HL-60/S4 treated with phorbol 12-myristate 13-acetate at 8.2 ng/mL for 4 days and 3 days (cell line): ENCODE measurements around the gene CNEP1R1.
"Not testable (repeated sequence)": the region's sequence is repeated elsewhere in the genome, so short reads cannot be mapped to it uniquely, and the experiment has no call there.

Experiments used
- in situ Hi-C: fragments of 300-500 bp; cut with MboI; formaldehyde crosslinking; loops from 2 replicates; pipeline ENCODE4 v1.15.0; 2022; ENCODE audit warnings: low sequenced_read_pairs

Gene CNEP1R1

DNA sequence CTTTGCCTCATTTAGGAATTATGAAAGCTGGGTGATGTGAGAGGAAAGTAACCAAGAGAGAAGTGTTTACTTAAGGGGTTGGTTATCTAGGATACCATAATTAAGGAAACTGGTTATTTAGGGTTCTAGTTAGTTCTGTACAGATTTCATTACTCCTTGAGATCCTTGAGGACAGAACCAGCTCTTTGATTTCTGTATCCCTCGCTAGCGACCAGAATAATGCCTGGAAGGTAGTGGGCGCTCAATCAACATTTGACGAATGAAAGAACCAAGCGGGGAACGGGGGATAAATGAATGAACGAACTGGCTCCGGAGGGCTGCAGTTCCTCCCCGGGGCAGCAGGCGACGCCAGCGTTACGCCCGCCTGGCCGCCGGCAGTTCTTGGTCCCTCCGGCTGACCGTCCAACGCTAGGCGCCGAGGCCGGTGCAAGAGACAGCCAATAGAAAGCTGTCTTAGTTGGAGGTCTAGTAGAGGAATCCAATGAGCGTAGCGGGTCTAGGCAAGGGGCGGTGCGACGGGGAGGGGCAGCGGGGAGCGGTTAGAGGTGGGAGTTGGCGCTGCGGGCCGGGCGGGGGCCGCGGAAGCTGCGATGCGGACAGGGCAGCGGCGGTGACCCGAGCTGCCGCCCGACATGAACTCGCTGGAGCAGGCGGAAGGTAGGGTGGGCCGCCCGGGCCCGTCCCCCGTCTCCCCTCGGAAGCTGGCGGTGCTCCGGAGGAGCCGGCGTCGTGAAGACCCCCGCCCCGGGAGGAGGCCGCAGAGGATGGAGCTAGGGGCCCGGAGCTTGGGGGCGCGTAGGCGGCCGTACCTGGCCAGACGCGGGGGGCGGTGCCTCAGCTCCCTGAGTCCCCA lies at the start of gene CNEP1R1:
CNEP1R1 (plus strand) TSS at position 542 of the 853 bp plus-strand sequence; CDS start at position 633, 91 bp downstream.
- in situ Hi-C loops, result loop anchor here (10.0 kb wide), 1 partner anchor 190 kb away; no protein-coding TSS in a partner anchor

- in situ Hi-C loops, result no loop called here
Measured at GRCh38 chr16:49977427-49977826, 47.6 kb upstream of the CNEP1R1 start.

- in situ Hi-C loops, result no loop called here
Measured at GRCh38 chr16:49978569-49979326, 46.3 kb upstream of the CNEP1R1 start.

- in situ Hi-C loops, result no loop called here
Measured at GRCh38 chr16:49980166-49980565, 44.9 kb upstream of the CNEP1R1 start.

GRCh38 chr16:49986351-49987124 lies 38.5 kb upstream of the CNEP1R1 start:
- in situ Hi-C loops, result no loop called here

DNA sequence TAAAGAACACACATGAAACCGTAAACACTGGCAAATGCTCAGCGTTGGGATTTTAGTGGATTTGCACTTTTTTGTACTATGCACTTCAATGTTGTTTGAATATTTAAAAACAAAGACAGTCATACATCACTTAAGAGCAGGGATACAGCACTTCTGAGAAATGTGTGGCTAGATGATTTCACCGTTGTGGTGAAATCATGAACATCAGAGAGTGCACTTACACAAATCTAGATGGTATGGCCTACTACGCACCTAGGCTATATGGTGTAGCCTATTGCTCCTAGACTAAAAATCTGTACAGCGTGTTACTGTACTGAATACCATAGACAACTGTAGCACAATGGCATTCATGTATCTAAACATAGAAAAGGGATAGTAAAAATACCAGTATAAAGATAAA lies 37.6 kb upstream of the CNEP1R1 start:
- in situ Hi-C loops, result no loop called here

DNA sequence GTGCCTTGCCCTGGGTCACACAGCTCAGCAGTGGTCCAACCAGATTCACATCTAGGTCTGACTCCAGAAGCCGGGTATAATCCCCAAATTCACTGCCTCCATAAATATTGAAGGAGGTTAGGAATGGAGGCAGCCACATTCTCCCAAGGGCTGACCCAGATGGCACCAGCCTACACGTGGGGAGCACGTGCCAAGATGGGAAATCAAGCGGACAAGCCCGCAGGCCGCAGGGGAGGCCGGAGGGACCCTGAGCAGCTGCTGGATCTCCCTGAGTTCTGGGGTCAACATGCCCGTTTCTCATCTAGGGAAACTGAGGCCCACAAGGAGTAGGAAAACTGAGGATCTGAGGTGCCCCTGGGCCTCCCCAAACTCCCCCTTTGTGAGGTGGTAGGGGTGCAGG lies 32.2 kb upstream of the CNEP1R1 start:
- in situ Hi-C loops, result no loop called here

GRCh38 chr16:49993579-49993978 lies 31.4 kb upstream of the CNEP1R1 start:
- in situ Hi-C loops, result no loop called here

- in situ Hi-C loops, result no loop called here
Measured at GRCh38 chr16:49994006-49994405, 31.0 kb upstream of the CNEP1R1 start.

DNA sequence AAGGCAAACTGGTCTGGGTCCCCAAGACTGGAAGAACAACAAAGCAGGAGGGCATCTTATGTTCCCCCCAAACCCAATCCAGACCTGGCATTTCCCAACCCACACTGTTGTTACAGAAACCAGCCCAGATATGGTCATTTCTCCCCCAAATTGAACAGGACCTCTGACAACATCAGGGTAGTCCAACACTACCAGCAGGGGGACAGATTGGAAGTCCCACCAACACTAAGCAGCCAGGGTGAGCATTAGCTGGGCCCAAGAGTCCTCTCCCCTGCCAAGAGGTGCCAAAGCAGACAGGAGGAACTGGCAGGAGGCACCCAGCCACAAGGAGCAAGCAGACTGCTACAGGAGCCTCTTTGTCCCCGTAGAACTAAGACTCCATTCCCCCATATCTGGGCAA lies 29.3 kb upstream of the CNEP1R1 start:
- in situ Hi-C loops, result no loop called here

GRCh38 chr16:49997721-49998251 lies 27.2 kb upstream of the CNEP1R1 start:
- in situ Hi-C loops, result no loop called here

- in situ Hi-C loops, result no loop called here
Measured at GRCh38 chr16:49998991-49999390, 26.0 kb upstream of the CNEP1R1 start.

DNA sequence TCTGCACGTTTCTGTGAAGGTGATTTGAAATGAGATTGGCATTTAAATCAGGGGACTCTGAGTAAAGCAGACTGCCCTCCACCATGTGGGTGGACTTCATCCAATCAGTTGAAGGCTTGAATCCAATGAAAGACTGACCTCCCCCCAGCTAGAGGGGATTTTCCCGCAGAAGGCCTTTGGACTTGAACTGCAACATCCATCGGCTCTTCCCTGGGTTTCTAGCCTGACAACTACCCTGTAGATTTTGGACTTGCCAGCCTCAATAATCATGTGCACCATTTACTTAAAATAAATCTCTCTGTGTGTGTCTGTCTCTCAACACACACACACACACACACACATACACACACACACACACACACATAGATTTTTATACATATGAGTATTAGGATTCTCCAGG lies 23.9 kb upstream of the CNEP1R1 start:
- in situ Hi-C loops, result no loop called here

DNA sequence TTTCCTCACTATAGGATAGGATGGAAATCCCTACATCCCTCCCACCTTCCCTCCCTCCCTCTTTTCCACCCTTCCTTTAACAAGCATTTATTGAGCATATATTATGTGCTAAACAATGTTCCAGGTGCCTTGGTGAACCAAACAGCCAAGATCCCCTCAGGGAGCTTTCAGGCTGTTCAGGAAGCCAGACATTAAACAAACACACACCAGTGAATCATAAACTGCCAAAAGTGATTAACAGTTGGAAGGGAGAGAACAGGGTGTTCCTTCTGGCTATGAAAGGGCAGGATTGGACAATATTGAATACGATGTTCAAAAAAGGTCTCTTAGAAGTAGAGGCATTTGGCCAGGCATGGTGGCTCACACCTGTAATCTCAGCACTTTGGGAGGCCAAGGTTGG lies 22.8 kb upstream of the CNEP1R1 start:
- in situ Hi-C loops, result no loop called here

DNA sequence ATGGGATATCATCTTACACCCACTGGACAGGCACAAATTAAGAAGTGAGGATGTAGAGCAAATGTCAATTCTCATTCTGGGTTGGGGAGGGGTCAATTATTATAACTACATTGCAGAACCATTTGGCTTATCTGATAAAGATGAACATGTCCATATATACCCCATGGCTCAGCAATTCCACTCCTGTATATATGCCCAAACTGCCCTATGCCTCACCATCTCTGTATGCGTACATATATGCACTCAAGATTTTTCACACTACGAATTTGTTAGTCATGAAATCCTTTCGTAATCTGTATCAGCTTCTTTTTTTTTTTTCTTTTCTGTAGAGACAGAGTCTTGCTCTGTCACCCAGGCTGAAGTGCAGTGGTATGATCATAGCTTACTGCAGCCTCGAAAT lies 20.8 kb upstream of the CNEP1R1 start:
- in situ Hi-C loops, result no loop called here

DNA sequence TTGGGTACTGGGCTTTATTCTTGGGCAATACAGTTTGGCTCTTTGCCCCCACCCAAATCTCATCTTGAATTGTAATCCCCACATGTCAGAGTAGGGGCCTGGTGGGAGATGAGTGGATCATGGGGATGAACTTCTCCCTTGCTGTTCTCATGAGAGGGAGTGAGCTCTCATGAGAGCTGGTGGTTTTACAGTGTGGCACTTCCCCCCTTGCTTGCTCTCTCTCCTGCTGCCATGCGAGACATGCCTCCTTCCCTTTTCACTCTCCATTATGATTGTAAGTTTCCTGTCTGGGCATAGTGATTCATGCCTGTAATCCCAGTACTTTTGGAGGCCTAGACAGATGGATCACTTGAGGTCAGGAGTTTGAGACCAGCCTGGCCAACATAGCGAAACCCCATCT lies 18.1 kb upstream of the CNEP1R1 start:
- in situ Hi-C loops, result no loop called here

DNA sequence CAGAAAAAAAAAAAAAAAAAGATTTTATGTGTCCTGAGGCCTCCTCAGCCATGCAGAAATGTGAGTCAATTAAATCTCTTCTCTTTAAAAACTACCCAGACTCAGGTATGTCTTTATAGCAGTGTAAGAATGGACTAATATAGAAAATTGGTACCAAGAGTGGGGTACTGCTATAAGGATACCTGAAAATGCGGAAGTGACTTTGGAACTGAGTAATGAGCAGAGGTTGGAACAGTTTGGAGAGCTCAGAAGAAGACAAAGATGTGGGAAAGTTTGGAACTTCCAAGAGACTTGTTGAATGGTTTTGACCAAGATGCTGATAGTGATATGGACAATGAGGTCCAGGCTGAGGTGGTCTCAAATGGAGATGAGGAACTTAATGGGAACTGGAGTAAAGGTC lies 17.3 kb upstream of the CNEP1R1 start:
- in situ Hi-C loops, result no loop called here

- in situ Hi-C loops, result no loop called here
Measured at GRCh38 chr16:50010212-50010611, 14.8 kb upstream of the CNEP1R1 start.

- in situ Hi-C loops, result no loop called here
Measured at GRCh38 chr16:50011707-50012106, 13.3 kb upstream of the CNEP1R1 start.

- in situ Hi-C loops, result no loop called here
Measured at GRCh38 chr16:50012182-50012581, 12.8 kb upstream of the CNEP1R1 start.

DNA sequence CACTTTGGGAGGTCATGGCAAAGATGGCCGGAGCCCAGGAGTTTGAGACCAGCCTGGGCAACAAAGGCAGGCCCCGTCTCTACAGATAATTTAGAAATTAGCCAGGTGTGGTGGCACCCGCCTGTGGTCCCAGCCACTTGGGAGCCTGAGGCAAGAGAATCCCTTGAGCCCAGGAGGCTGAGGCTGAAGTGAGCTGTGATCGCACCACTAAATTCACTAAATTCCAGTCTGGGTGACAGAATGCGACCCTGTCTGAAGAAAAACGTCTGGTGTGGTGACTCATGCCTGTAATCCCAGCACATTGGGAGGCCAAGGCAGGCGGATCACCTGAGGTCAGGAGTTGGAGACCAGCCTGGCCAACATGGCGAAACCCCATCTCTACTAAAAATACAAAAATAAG lies 10.8 kb upstream of the CNEP1R1 start:
- in situ Hi-C loops, result not testable (repeated sequence)
